Retinal pigment epithelial cell (primary cell): ENCODE results near the gene PHYHIPL.
A peak's percentile ranks its signal among the peaks of the same experiment; 100 is the strongest.

Experiments used
- DNase-seq: peaks from one replicate; pipeline ENCODE4 v3.0.0-alpha.2; 2010; ENCODE audit warnings: low read depth
- H3K4me3 ChIP-seq: 2 replicates; pipeline ENCODE4 v1.5.1; 2011; ENCODE audit warnings: mild to moderate bottlenecking, low read length, control low read depth, moderate library complexity
- TF ChIP-seq, protein P1 (sequence below): conservative IDR thresholded peaks from 2 replicates; pipeline ENCODE4 v1.5.1; 2011; ENCODE audit warnings: low read depth, low read length, control low read depth, inconsistent platforms

PHYHIPL gene

DNA sequence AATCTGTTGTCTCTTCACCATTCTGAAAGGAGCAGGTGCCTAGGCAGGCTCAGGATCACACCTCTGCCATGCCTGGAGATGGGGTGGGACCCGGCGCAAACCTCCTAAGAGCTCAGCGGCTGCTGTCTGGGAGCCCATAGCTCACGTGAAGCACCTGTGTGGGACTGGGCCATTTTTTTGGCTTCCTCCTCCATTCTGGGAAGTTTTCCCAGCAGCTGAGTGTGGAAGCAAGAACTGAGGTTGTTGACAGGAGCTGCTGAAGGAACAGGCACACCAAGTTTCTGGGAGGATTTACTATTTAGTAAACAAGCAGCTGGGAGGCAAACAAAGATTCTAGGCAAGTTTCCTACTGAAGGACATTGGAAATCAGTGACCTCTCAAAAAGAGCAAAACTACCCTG, 108.6 kb downstream of the PHYHIPL start:
- TF ChIP-seq, protein P1, sequence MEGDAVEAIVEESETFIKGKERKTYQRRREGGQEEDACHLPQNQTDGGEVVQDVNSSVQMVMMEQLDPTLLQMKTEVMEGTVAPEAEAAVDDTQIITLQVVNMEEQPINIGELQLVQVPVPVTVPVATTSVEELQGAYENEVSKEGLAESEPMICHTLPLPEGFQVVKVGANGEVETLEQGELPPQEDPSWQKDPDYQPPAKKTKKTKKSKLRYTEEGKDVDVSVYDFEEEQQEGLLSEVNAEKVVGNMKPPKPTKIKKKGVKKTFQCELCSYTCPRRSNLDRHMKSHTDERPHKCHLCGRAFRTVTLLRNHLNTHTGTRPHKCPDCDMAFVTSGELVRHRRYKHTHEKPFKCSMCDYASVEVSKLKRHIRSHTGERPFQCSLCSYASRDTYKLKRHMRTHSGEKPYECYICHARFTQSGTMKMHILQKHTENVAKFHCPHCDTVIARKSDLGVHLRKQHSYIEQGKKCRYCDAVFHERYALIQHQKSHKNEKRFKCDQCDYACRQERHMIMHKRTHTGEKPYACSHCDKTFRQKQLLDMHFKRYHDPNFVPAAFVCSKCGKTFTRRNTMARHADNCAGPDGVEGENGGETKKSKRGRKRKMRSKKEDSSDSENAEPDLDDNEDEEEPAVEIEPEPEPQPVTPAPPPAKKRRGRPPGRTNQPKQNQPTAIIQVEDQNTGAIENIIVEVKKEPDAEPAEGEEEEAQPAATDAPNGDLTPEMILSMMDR, result no peak
- no peak for DNase-seq
- no peak overlapping the region for H3K4me3 ChIP-seq

DNA sequence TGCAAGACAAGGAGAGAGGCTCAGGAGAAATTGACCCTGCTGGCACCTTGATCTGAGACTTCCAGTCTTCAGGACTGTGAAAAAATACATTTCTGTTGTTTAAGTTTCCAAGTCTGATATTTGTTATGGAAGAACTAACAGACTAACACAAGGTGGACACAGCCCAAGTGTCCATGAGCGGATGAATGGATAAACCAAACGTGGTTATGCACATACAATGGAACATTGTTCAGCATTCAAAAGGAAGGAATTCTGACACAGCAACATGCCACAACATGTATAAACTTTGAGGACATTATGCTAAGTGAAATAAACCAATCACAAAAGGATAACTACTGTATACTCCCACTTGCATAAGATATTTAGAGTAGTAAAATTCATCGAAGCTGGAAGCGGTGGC, 109.4 kb downstream of the PHYHIPL start:
- DNase-seq, result no peak
- H3K4me3 ChIP-seq, result no peak overlapping the region
- TF ChIP-seq, protein P1, result no peak

DNA sequence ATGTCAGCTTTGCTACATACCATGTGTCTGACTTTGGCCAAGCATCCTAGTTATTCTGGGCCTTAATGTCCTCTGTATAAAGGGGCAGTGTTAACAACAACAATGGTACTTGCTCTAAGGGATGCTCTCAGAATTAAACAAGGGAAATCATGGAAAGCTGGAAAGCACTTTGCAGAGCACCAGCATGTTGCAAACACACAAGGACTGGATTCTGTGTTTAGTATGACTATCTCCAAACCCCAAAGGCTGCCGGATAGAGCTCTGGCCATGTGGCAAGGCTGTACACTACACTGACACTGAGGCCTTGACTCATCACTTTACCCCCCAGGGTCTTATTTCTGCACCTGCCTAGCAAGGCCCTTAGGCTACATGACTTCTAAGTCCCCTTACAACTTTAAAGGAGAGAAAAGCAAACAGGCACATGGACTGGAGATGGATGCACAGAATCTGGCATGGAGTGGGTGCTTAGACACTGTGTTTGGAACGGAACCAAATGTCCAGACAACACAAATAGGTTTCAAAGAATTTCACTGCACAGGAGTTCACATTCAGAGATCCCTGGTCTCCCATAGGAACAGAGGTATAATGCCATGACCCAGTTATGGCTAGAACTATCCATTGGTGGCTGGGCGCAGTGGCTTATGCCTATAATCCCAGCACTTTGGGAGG, 111.3 kb downstream of the PHYHIPL start:
- TF ChIP-seq, protein P1, result no peak

DNA sequence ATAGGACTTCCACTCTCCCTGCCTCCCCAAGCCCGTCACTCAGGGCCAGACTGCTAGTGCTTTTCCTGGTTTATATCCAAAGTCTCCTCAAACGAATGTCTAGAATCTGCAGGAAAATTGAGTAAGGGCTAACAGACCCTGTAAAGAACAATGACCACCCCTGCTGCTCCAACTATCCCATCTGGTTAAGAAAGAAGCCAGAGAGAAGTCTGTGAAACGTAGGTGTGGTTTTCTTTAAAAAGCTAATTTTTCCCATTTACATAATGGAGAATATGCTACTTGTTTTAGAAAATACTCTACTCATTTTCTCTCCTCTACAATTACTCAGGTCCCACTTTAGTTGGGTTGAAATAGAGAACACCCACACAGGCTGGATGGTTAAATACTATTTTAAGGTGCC, 113.4 kb downstream of the PHYHIPL start:
- no peak for DNase-seq
- H3K4me3 ChIP-seq, result no peak overlapping the region
- TF ChIP-seq, protein P1, result no peak

More for the DNA sequence above, 111.3 kb downstream of the PHYHIPL start:
- DNase-seq, result no peak
- H3K4me3 ChIP-seq, result no peak overlapping the region

- TF ChIP-seq, protein P1, result peak; percentile 17
- no peak overlapping the region for H3K4me3 ChIP-seq
- no peak for DNase-seq
Observed at GRCh38 chr10:59290448-59290847, 114.0 kb downstream of the PHYHIPL start.
